Activated CD8-positive, alpha-beta memory T cell treated with anti-CD3 and anti-CD28 coated beads, Interleukin-2, amount 50 U/mL, for 48 hours (primary cell): ENCODE results near the gene DPF3.

ENCODE experiments used
- DNase-seq: peaks from one replicate; pipeline ENCODE4 v3.0.0-alpha.2; 2020

Gene DPF3

DNA sequence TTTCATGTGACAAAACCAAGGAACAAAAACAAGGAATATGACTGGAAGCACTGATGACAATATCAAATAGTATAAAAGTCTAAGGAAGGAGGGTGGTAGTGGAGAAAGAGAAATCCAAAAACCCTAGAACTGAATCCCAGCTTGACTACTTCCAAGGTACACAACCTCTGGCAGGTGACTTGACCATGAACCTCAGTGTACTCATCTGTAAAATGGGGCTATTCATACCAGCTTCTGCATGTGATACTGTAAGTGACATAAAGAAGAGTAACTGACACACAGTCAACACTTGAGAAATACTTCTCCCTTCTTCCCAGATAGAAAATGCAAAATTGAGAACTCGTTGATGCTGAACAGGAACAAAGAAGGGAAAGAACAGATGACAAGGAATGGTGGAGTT is 10.3 kb upstream of the DPF3 start:
- DNase-seq: no peak

DNA sequence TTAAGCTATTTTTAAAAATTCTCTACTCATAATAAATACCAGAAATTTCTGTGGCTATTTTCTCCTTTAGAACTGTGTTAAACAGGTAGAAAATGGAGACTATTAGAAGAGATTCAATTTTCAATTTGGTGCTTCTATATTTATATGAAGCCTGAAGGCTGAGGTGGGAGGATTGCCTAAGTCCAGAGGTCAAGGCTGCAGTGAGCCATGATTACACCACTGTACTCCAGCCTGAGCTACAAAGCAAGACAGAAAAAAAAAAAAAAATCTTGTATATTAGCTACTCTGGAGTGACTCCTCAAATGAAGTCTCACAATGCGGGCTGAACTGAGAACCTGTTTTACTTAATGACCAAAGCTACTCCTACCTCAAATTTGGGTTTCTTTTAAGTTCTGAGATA is 9.8 kb upstream of the DPF3 start:
- no peak for DNase-seq

DNA sequence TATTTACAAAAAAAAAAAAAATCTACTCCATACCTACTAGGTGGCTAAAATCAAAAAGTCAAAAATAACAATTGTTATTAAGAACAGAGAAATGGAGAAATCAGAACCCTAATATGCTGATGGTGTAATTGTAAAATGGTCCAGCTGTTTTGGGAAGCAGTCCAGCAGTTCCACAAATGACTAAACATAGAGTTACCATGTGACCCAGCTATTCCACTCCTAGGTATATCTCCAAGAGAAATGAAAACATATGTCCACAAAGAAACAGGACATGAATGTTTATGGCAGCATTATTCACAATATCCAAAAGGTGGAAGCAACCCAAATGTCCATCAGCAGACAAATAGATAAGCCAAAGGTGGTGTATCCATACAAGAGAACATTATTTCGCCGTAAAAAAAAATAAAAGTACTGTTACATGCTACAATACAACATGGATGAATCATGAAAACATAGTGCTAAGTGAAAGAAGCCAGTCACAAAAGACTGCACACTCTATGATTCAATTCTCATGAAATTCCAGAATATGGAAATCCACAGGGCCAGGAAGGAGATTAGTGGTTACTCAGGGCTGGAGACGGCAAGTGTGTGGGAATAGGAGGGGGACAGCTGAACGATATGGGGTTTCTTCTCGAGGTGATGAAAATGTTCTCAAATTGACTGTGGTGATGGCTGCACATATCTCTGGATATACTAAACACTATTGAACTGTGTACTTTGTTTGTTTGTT is 9.1 kb upstream of the DPF3 start:
- no peak for DNase-seq

DNA sequence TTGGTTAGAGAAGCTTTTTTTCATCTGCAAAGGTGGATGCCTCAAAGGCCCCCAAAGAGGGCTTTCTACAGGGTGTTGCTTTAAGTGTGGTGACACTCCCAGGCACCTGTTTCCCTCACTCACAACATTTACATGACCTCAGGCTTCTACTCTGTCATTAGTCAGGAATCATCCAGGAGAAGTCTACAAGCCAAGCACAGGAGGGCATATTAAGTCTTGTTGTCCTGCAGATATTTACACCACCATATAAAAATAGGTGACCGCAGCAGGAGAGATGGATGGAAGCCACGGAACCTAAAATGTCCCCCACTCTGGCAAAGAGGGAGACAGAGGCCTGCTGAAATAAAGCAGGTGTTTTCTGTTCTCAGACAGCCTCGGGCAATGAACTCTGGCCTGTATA is 7.5 kb upstream of the DPF3 start:
- no peak for DNase-seq

DNA sequence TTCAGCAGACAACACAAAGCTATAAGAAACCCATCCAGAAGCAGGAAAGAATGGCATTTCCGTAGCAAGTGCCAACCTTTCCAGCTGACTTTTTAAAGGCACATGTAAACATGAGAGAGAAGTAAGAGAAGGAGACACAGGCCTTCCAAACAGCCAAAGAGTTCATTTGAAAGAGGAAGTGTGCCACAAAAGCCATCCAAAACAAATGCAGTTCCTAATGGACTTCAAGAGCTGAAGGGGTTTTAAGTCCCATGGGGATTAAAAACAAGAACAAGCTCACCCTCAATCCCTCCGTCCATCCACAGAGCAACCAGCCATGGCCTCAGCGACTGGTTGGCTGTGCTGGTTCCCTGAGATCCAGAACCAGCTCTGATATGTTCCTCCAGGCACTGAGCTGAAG is 4.5 kb upstream of the DPF3 start:
- no peak for DNase-seq

DNA sequence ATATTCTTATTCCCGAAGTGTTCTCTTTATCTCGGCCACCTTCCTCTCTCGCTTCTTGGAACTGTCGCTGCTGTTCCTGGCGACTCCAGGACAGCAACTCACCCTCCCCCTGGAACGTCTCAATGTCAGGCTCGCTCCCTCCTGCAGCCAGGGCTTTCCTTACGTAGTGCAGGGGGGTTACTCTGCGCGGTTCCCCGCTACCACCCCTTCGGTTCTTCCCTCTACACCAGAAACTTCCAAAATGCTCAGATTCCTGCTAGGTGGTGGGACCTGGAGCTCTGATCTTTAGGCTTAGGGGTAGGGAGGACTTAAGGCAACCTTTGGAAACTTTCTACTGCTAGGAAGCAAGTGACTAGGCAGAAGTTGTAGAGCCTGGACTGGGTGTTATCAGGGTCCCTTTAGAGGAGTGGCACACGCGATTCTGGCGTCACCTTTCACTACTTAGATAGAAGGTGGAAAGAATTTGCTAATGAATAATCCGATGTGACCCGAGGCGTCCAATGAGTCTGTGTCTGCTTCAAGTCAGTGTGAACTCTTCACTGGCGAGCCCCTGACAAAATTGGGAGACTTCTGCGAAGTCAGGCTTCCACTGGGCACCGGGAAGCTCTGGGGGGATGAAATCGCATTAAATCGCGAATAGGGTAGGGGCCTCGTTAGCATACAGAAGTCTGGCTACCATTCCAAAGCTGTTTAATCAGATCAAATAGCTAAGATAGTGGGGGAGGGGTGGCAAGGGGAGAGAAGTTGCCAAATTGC is 900 bp upstream of the DPF3 start:
- peak; percentile 53 for DNase-seq

DNA sequence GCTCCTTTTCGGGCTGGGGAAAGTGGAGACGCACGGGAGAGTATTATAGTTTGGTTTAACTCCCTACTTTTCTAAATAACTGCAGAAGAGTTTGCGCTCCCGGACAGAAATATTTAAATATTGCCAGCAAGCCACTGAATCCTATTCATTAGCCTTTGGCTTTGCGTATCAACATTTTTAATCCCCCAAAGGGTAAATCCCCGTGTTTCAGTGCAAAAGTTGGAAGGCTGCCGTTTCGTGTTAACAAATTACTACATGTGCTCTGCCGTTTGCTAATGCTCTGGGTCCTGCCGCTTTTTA is 372 bp upstream of the DPF3 start:
- no peak for DNase-seq

DNA sequence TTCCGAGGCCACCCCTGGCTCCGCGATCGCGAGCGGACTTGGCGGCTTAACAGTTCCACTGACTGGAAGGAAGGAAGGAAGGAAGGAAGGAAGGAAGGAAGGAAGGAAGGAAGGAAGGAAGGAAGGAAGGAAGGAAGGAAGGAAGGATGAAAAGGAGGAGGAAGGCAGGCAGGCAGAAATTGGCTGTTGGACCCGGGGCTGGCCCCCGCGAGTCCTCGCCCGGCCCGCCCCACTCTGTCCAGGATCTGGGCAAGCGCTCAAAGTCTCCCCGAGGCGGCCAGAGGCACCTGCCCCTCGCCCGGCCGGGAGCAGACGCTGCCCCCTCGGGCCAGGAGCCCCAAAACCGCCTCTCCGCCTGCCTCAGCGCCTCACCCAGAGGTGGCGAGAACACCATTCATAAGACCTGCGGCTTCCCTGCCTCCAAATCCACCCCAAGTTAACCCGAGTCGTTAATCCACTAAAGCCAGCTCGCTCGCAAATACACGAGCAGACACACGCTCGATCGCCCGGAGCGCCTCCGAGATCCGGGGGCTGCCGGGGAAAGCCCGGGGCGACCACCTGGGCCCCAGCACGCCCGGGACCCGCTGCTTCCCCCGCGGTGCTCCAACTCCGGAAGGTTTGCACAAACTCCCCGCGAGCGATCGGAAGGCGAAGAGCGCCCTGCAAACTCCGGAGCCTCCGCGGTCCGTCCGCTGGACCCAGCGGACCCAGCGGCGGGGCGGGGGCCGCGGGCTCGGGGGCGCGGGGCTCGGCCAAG is 844 bp downstream of the DPF3 start:
- peak; percentile 66 for DNase-seq

DNA sequence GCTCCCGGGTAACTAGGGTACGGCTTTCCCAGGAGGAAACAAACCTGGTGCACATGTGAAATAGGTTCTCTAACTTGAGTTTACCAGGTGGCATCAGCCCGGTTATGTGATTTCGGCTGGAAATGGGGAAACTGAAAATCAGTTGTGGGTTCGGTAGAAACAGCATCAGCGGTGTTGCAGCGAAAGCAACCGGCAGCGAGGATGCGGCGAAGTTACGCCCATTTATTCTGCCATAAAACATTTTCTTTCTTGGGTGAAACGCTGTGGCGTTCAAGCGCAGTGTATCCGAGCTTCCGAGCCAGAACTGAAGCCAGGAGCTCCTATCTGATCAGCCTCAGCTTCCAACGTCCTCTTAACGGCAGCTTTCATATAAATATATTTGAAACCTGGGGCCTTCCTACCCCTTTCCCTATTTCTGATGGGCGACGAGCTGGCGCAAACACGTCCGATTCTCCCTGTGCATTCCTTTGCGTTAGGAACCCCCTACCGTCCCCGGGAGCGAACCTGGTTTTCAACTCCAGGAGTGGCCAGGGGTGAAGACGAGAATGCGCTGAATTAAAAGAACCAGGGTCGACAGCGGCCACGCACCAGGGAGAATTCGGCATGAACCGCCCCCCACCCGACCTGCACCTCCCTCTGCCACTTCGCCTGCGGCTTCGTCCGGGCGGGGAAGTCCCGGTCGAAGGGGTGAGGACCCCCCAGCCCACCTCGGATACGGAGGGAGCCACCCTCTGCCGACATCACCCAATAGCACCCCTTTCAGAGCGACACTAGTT is 1.6 kb downstream of the DPF3 start:
- peak; percentile 59 for DNase-seq

DNA sequence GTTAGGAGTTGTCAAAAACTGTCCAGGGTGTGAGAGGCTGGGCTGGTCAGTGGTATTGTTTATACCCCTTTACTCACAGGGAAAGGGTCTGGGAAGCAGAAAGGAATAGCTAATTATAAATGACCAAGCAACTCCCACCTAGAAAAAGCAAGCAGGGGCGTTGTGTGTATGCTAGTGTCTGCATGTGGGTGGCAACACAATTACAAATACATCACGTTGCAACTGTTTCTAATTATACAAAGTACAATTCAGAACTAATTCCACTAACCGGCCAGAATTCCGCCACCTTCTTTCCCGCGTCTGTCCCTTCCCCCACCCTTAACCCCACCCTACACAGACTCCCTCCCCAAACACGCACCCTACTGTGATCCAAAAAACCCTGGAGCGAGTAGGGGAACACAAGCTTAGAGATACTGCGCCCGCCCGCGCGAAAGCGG is 2.2 kb downstream of the DPF3 start:
- DNase-seq: no peak

DNA sequence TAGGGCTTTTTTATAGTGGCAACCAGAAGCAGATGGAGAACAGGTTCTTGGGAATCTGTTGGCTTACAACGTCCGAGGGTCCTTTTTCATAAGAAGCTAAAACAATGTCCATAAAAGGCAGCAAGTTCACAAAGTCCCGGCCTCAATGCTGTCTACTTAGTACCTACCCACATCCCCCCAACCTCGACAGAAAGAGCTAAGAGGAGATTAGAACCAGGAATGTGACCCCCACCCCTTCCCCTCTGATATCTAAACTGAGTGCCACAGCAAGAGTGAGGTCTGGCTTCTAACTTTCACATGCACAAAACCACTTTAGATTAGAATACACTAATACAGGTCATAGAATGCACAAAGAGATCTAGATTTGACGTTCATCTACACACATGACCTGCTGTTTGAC is 4.5 kb downstream of the DPF3 start:
- no peak for DNase-seq

DNA sequence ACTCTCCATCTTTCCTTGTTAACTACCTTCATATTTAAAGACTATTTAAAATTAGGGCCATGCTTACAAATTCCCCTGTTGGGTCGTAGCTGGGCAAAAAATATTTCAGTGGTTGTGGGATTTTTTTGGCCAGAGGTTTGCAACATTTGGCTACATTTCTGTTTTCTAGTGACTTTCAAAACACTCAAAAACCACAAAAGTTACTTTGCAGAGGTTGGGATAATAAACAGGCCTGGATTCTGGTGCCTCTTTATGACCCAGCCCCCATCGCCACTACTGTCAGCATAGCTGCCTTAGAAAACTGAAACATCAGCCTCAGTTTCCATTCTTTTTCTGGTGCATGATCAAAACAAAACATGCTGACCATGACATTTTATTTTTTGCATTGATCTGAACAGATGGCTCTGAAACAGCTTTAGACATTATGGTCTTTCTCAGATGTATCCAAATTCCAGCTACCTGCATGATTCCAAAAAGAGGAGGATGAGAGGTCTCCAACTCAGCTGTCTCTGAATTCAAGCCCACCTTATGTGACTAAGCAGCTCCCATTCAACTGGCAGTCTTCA is 5.2 kb downstream of the DPF3 start:
- no peak for DNase-seq

DNA sequence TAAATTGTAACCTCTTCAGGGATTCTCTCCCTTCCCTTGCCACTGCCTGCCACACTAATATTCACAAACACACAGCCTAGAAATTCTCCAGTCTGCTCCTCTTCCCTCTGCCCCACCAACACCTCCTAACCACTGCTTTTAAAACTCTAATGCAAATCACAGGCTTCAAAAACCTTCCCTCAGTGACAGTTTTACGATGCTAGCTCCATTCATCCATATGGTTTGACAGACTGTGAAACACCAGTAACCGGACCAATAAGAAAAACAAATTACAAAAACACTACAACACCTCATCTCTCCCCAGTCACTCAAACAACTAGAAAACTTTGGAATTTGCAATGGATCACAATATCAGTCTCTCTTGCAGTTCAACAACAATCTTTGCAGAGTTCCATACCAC is 5.7 kb downstream of the DPF3 start:
- no peak for DNase-seq

DNA sequence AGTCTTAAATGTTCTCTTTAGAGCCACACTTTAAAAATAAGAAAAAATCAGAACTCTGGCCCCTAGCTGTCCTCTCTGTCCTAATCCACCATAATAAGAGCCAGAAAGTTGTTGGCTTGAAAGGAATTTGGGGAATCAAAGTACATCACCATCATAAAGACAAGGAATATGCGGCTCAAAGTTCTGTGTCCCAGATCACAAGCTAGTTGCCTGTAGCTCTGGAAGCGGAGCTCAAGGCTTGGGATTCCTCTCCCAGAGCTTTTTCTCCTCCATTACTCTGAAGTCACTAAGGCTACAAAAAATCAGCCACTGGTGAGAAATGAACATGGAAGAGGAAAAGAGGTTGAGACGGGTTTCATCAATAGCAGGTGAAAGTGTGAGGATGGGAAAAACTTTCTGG is 6.4 kb downstream of the DPF3 start:
- DNase-seq: no peak

DNA sequence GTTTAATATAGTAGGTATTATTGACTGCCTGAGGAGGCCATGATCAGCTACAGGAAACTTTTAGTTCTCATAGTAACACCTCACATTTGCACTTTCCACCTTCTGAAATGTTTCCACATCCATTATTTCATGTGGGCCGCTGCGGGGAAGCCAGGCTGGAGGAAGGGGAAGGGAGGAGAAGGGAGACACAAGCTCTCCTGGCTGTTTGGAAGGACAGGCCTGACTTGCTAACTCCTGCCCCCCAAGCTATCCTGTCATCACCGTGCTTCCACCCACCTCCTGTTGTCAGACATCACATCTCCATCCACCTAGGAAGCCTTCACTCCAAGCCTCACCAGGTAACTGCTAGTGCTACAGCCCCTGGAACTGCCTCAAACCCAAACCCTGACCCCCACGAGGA is 9.5 kb downstream of the DPF3 start:
- DNase-seq: no peak

DNA sequence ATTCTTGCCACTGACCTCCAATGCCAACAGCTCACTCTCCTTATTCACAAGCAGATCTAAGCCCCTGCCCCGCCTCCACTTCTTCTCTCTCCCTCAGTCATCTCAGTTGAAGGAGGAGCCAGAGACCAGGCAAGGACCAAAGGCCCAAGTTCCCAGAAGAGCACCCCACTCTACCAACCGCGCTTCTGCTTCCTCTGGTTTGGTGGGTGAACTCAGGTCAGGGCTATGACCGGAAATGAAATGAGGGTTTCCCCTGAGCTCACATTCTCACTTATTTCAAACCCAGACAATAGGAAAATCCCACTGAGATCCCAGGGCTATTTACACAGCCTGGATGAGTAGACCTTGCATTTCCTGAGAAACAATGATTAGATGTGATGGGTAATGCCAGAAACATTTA is 9.9 kb downstream of the DPF3 start:
- no peak for DNase-seq

DNA sequence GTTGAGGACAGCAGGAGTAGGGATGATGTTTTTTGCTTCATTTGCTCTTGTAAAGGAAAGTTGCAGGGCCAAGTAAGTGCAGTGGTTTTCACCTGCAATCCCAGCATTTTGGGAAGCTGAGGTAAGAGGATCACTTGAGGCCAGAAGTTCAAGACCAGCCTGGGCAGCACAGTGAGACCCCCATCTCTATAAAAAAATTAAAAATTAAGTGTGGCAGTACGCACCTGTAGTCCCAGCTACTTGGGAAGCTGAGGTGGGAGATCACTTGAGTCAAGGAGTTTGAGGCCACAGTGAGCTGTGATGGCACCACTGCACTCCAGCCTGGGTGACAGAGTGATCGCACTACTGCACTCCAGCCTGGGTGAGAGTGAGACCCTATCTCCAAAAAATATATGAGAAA is 10.8 kb downstream of the DPF3 start:
- DNase-seq: no peak

DNA sequence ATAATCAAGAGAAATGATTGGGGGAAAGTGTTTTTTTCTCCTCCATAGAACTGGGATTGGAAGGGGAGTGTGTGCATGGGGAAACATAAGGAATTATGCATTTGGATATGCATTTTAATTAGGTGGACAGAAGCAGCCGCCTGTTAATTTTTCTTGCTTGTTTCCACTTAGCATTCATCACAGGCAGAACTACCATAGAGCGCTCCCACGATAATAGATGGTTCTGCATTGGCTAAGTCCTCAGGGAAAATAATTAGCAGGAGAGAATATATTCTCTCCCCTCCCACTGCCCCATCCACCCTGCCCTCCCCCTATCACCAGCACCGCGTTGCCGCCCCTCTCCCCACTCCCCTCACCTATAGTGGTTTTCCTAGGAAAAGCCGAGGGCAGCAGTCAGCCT is 11.4 kb downstream of the DPF3 start:
- DNase-seq: no peak

DNA sequence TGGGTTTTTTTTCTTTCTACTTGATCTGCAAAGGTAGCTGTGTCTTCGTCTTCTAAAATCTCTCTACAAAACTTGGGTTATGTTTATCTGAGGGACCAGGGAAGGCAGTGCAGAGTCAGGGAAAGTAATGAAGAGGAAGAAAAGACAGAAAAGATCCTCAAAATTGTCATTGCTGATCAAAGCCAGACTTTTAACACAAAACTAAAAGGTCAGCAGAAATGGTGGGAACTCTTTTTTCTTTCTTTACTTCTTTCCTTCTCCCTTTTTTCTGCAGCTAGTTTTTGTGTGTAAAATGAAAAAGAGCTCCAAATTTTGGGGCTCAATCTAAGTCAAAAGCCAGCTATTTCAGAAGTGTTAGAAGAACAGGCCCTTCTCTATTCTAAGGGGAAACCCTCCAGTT is 11.9 kb downstream of the DPF3 start:
- DNase-seq: no peak

DNA sequence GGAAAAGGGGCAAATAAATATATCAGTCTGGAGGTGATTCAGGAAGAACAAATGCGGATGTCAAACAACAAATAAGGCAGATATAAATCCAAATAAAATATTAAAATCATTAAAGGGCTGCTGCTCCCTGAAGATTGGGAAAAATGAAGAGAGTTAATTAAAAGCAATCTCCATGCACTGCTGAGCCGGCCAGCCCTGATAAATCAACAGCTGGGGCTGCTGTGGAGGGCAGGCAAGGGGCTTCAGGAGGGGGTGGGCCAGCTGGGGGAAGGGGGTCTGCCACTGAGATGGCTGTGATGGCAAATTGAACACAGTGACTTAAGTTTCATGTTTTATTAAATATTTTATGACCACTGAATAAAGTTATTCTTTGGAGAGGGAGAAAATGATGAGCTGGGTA is 12.4 kb downstream of the DPF3 start:
- no peak for DNase-seq

DNA sequence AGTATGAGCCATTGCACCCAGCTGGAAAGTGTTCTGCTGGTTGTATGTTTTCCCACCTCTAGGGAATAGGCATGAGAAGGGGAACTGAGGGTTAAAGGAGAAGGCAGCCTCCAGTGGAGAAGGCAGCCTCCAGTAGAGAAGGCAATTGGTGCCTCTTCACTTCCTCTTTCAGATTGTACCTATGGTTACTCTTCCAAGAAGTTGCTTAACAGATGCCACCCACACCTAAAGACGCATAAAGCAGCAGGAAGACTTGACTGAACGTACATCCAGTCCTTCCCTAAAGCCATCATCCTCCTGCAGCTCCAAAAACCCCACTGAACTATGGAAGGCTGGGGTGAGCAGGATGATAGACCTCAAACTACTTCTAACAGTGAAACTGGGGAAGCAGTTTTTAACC is 13.1 kb downstream of the DPF3 start:
- DNase-seq: no peak

DNA sequence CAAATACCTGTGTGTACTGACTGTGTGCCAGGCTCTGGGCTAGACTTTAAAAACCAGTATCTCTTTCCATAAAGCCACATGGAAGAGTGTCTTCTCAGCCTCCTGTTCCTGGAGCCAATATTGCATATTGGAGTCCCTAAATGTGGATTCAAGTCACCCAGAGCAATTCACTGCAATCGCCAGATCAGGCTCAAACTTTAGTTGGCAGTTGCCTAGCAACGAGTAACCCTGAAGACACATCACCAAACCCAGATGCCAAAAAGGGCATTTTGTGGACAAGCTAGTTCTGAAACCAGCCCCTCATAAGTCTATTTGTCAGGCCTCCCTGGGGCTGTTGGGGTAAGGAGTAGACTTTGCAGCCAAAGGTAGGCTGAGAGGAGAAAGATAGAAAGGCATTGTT is 13.7 kb downstream of the DPF3 start:
- DNase-seq: no peak

DNA sequence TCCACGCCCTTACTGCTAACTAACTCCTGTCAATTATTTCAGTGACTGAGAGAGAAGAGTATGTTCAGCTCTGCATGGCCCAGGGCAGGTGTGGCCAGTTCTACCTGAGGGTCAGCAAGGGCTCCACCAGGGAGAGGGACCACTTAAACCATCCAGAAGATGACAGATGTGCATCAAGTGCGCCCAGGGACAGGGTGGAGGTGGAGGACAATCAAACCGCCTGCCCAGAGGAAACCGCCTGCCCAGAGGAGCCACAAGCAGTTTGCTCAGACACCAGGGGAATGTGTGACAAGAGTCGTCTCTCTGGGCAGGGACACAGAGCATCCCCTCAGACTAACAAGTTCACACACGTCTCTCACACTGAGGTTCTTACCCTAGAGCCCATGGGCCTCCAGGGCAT is 14.5 kb downstream of the DPF3 start:
- DNase-seq: no peak
